ENCODE data around the gene PTPRB.

Gene PTPRB

DNA sequence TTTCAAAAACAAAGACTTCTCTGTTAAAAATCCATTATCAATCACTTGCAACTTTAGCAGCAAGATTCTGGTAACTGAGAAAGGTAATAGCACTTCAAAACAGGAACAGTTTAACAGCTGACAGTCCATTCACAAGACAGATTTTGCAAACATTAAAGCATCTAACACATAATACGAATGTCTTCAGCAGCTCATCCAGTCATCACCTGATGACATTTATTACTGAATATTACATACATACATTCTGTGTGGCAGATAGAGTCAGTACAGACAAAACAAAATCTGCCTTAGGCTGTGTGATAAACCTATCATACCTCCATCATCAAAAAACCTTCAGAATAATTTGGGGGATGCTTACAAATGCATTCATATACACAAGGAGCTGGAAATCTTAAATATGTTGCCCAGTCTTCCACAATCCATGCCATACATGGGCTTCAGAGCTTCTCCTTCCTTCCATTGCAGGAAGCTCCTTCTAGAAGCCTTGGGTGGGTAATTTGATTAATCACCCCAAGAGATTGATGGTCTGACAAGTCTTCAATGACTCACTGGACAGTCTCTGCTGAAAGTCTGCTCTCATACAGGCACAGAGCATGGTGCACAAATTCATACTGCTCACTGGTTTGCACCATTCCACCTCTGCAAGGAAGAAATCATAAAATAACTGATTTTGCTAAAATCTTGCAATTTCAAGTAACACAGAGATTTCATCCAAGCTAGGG, 1.6 kb upstream of the PTPRB start:
- intact Hi-C loops (cut with DNase I; ENCODE audit: low total_unique reads): no loop called here
- H3K36me3 ChIP-seq: no peaks in the 10 kb centered on the region
- H3K9me3 ChIP-seq: no peaks in the 10 kb centered on the region
- H3K27ac ChIP-seq: no peak overlapping the region
- TF ChIP-seq, protein P1, sequence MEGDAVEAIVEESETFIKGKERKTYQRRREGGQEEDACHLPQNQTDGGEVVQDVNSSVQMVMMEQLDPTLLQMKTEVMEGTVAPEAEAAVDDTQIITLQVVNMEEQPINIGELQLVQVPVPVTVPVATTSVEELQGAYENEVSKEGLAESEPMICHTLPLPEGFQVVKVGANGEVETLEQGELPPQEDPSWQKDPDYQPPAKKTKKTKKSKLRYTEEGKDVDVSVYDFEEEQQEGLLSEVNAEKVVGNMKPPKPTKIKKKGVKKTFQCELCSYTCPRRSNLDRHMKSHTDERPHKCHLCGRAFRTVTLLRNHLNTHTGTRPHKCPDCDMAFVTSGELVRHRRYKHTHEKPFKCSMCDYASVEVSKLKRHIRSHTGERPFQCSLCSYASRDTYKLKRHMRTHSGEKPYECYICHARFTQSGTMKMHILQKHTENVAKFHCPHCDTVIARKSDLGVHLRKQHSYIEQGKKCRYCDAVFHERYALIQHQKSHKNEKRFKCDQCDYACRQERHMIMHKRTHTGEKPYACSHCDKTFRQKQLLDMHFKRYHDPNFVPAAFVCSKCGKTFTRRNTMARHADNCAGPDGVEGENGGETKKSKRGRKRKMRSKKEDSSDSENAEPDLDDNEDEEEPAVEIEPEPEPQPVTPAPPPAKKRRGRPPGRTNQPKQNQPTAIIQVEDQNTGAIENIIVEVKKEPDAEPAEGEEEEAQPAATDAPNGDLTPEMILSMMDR (IDR thresholded peaks at IDR 0.05): no peak
- no peaks in the 10 kb centered on the region for H3K27me3 ChIP-seq
- H3K4me3 ChIP-seq: no peak overlapping the region
- H3K4me1 ChIP-seq: no peaks in the 10 kb centered on the region
- no peak for DNase-seq

DNA sequence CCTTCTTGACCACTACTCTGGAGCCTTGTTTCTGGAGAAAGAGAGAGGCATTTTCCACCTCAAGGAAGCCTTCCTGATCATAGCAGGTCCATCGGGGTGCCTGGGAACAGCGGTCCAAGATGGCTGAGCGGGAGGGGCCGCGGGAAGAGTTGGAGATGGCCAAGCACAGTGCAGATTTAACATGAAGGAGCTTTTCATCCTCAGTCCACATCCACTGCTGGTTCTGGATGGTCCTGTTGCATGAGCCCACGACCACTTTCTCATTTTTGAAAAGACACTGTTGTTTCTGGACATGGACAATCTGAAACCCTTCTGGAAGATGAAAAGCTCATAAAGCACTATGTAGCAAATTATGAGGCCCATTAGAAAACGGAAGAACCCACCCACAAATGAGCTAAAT, 1.5 kb downstream of the PTPRB start:
- intact Hi-C loops (cut with DNase I; ENCODE audit: low total_unique reads): no loop called here
- no peaks in the 10 kb centered on the region for H3K36me3 ChIP-seq
- H3K27me3 ChIP-seq: no peaks in the 10 kb centered on the region
- no peak overlapping the region for H3K4me3 ChIP-seq
- no peaks in the 10 kb centered on the region for H3K9me3 ChIP-seq
- no peaks in the 10 kb centered on the region for H3K4me1 ChIP-seq
- H3K27ac ChIP-seq: no peak overlapping the region
- TF ChIP-seq, protein P1 (IDR thresholded peaks at IDR 0.05): no peak
- DNase-seq: no peak

DNA sequence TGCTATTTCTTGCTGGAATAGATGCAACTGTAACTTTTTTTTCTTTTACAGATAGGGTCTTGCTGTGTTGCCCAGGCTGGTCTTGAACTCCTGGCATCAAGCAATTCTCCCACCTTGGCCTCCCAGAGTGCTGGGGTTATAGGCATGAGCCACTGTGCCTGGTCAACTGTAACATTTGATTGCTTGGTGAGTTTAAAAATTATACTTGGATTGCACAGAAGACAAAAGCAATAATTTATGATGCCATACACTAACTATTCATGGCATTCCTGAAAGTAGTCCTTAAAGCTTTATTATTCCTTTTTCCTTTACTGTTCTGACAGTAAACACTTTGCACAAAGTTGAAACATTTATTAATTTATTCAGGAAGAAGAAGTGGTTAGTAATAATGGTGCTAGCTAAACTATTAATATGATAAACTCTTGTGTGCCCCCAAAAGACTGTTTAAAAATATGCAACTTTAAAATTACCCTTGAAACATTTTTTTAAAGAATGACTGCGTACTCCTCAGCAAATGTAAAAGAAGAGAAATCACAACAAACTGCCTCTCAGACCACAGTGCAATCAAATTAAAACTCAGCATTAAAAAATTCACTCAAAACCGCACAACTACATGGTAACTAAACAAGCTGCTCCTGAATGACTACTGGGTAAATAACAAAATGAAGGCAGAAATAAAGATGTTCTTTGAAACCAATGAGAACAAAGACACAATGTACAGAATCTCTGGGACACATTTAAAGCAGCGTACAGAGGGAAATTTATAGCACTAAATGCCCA, 8.3 kb downstream of the PTPRB start:
- intact Hi-C loops (cut with DNase I; ENCODE audit: low total_unique reads): no loop called here
- TF ChIP-seq, protein P1 (IDR thresholded peaks at IDR 0.05): no peak
- DNase-seq: no peak
- H3K27ac ChIP-seq: no peak overlapping the region
- no peaks in the 10 kb centered on the region for H3K27me3 ChIP-seq
- no peaks in the 10 kb centered on the region for H3K4me1 ChIP-seq
- H3K9me3 ChIP-seq: no peaks in the 10 kb centered on the region
- H3K4me3 ChIP-seq: no peak overlapping the region
- no peaks in the 10 kb centered on the region for H3K36me3 ChIP-seq

DNA sequence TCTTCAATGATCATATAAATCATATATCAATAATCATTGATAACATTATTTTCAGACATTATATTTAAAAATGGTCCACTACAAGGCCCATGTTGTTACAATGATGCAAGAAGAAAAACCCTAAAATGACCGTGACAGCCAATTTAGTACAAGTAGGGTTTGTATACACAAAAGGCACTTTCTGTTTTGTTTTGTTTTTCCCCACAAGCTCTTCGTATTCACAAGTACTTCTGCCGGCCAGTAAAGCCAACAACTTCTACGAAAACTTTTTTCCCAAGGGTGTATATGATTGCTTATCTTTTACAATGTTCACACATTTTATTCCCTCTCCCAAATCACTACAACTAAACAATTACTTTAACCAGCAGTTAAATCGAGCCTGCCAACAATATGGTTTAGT, 9.6 kb downstream of the PTPRB start:
- H3K4me3 ChIP-seq: no peak overlapping the region

DNA sequence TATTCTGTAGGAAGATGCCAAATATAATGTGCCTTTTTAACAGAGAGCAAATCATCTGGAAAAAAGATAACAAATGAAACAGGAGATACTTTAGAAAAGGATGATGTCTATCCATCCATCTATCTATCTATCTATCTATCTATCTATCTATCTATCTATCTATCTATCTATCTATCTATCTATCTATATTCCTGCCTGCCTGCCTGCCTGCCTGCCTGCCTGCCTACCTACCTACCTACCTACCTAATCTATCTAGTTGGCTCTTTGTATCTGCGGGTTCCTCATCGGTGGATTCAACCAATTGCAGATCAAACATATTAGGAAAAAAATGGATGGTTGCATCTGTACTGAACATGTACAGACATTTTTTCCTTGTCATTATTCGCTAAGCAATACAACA, 11.0 kb downstream of the PTPRB start:
- Histone ChIP-seq H3K9me3 (no peaks in the 10 kb centered on the region), H3K4me1 (no peaks in the 10 kb centered on the region), H3K27me3 (no peaks in the 10 kb centered on the region), H3K4me3 (no peak overlapping the region), H3K36me3 (no peaks in the 10 kb centered on the region), H3K27ac (no peak overlapping the region)
- intact Hi-C loops (cut with DNase I; ENCODE audit: low total_unique reads): no loop called here
- TF ChIP-seq, protein P1 (IDR thresholded peaks at IDR 0.05): no peak
- no peak for DNase-seq

More for the DNA sequence above, 9.6 kb downstream of the PTPRB start:
- Histone ChIP-seq H3K27ac (no peak overlapping the region), H3K36me3 (no peaks in the 10 kb centered on the region), H3K4me1 (no peaks in the 10 kb centered on the region), H3K9me3 (no peaks in the 10 kb centered on the region), H3K27me3 (no peaks in the 10 kb centered on the region)
- intact Hi-C loops (cut with DNase I; ENCODE audit: low total_unique reads): no loop called here
- TF ChIP-seq, protein P1 (IDR thresholded peaks at IDR 0.05): no peak
- no peak for DNase-seq
